PC-3 (cell line): Measurements from ENCODE around the gene FBXO48. TPM values are rescaled to one million over a fixed set of nuclear protein-coding genes. Genes with fewer than 3 reads are reported as not detected.

Experiments
- ATAC-seq: fragments of 200-7000 bp; cut with Tn5 transposase; 2 replicates; pipeline ENCODE4 v1.9.1; 2020; ENCODE audit warnings: mild to moderate bottlenecking, moderate library complexity
- BruUV-seq: library from RNA; stranded (reverse); fragments of 400-500 nt; replicated peaks from 2 replicates; lab custom pipeline; 2021; lab: Mats Ljungman, UMichigan
- CTCF ChIA-PET: fragments of 300-600 bp; sonication (Branson Sonifier 250); formaldehyde crosslinking; loops from one replicate; lab custom pipeline; 2022; ENCODE audit warnings: antibody characterized with exemption; lab: Charles Lee
- POLR2A ChIA-PET: fragments of 300-600 bp; sonication (Branson Sonifier 250); formaldehyde crosslinking; loops from one replicate; lab custom pipeline; 2022; ENCODE audit warnings: antibody characterized with exemption; ENCODE audit not compliant: unreplicated experiment; lab: Charles Lee
- DNase-seq: peaks from one replicate; pipeline ENCODE4 v3.0.0-alpha.2; 2015
- H2AFZ ChIP-seq: fragments of 300-600 bp; sonication (generic); 2 replicates; pipeline ENCODE4 v1.6.0; 2016; ENCODE audit warnings: antibody characterized with exemption, low read length
- H3F3A ChIP-seq: fragments of 300-600 bp; sonication (generic); one replicate; pipeline ENCODE4 v1.6.0; 2017; ENCODE audit warnings: antibody characterized with exemption, low read length, control low read depth, mild to moderate bottlenecking; ENCODE audit not compliant: unreplicated experiment
- H3K27ac ChIP-seq: fragments of 300-600 bp; sonication (generic); 2 replicates; pipeline ENCODE4 v1.5.1; 2016; ENCODE audit warnings: mild to moderate bottlenecking, low read length
- H3K27me3 ChIP-seq: fragments of 300-600 bp; sonication (generic); 2 replicates; pipeline ENCODE4 v1.6.1; 2016; ENCODE audit warnings: low read length, mixed read lengths
- H3K36me3 ChIP-seq: fragments of 300-600 bp; sonication (generic); 2 replicates; pipeline ENCODE4 v1.6.1; 2016; ENCODE audit warnings: low read depth, mixed run types, low read length, mixed read lengths
- H3K4me1 ChIP-seq: fragments of 300-600 bp; sonication (generic); 2 replicates; pipeline ENCODE4 v1.5.1; 2016; ENCODE audit warnings: low read length; ENCODE audit not compliant: insufficient read depth
- H3K4me2 ChIP-seq: fragments of 300-600 bp; sonication (generic); 2 replicates; pipeline ENCODE4 v1.6.0; 2016; ENCODE audit warnings: low read length
- H3K4me3 ChIP-seq: fragments of 300-600 bp; sonication (generic); 2 replicates; pipeline ENCODE4 v1.5.1; 2016; ENCODE audit warnings: mild to moderate bottlenecking, low read length, mixed read lengths
- H3K79me2 ChIP-seq: fragments of 300-600 bp; sonication (generic); 2 replicates; pipeline ENCODE4 v1.6.1; 2017; ENCODE audit warnings: low read length, mixed read lengths
- H3K9ac ChIP-seq: fragments of 300-600 bp; sonication (generic); 2 replicates; pipeline ENCODE4 v1.6.0; 2016; ENCODE audit warnings: mild to moderate bottlenecking, low read length
- H3K9me2 ChIP-seq: fragments of 300-600 bp; sonication (generic); replicated peaks from 2 replicates; pipeline ENCODE4 v1.6.1; 2016; ENCODE audit warnings: mixed run types, low read length, mixed read lengths
- H3K9me3 ChIP-seq: fragments of 300-600 bp; sonication (generic); 2 replicates; pipeline ENCODE4 v1.6.1; 2016; ENCODE audit warnings: low read length, mixed read lengths
- H4K20me1 ChIP-seq: fragments of 300-600 bp; sonication (generic); 2 replicates; pipeline ENCODE4 v1.6.1; 2016; ENCODE audit warnings: low read length, mixed read lengths
- EZH2 ChIP-seq: fragments of 300-600 bp; sonication (generic); IDR thresholded peaks from one replicate; pipeline ENCODE4 v1.6.1; 2017; ENCODE audit warnings: antibody characterized with exemption, mild to moderate bottlenecking, low read length; ENCODE audit not compliant: unreplicated experiment
- EZH2phosphoT487 ChIP-seq: fragments of 300-600 bp; sonication (generic); IDR thresholded peaks from 2 replicates; pipeline ENCODE4 v1.6.1; 2018; ENCODE audit warnings: mild to moderate bottlenecking, antibody characterized with exemption, low read length, borderline replicate concordance
- intact Hi-C: fragments of 100-400 bp; cut with micrococcal nuclease; formaldehyde crosslinking; loops from 2 replicates; pipeline ENCODE4 v1.9.0; 2023
- total RNA-seq: library from RNA; depleted of rRNA; stranded (reverse); fragments of >200 nt; gene quantifications from 2 replicates; pipeline ENCODE4 v1.2.3, GENCODE V29; 2014
- TF ChIP-seq, protein P1 (sequence below): fragments of 300-600 bp; sonication (generic); conservative IDR thresholded peaks from 2 replicates; pipeline ENCODE4 v1.5.1; 2017; ENCODE audit warnings: antibody characterized with exemption, low read depth, mild to moderate bottlenecking, low read length

The FBXO48 gene
- total RNA-seq, 1 experiment from 2014 or later: 0.91 TPM

GRCh38 chr2:68468801-68469200 lies 1.7 kb upstream of the FBXO48 start:
- intact Hi-C loops: loop anchor here (5.0 kb wide), 2 partner anchors 438 to 458 kb away; no protein-coding TSS in a partner anchor
- BruUV-seq: no TSS peak

GRCh38 chr2:68466778-68467076 lies 367 bp downstream of the FBXO48 start:
- Histone ChIP-seq H3K79me2 (peaks cover 8% of the 10 kb centered on the region; the same call in 1 of the 2 replicates), H3K4me3 (peak overlapping the region; percentile 86), H3F3A (no peaks in the 10 kb centered on the region), H3K9me3 (no peaks in the 10 kb centered on the region), H3K4me1 (peaks cover 35% of the 10 kb centered on the region), H3K9me2 (no peaks in the 10 kb centered on the region), H3K27ac (peak overlapping the region; percentile 49), H3K36me3 (no peaks in the 10 kb centered on the region), H4K20me1 (no peaks in the 10 kb centered on the region), H3K9ac (peak overlapping the region; percentile 78), H3K4me2 (peak overlapping the region; percentile 83), H2AFZ (peak overlapping the region; percentile 95), H3K27me3 (no peaks in the 10 kb centered on the region)
- no peak for DNase-seq
- intact Hi-C loops: loop anchor here (2.0 to 5.0 kb wide), 4 partner anchors 20 to 461 kb away; no protein-coding TSS in a partner anchor
- TF ChIP-seq, protein P1, sequence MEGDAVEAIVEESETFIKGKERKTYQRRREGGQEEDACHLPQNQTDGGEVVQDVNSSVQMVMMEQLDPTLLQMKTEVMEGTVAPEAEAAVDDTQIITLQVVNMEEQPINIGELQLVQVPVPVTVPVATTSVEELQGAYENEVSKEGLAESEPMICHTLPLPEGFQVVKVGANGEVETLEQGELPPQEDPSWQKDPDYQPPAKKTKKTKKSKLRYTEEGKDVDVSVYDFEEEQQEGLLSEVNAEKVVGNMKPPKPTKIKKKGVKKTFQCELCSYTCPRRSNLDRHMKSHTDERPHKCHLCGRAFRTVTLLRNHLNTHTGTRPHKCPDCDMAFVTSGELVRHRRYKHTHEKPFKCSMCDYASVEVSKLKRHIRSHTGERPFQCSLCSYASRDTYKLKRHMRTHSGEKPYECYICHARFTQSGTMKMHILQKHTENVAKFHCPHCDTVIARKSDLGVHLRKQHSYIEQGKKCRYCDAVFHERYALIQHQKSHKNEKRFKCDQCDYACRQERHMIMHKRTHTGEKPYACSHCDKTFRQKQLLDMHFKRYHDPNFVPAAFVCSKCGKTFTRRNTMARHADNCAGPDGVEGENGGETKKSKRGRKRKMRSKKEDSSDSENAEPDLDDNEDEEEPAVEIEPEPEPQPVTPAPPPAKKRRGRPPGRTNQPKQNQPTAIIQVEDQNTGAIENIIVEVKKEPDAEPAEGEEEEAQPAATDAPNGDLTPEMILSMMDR: no peak
- TF ChIP-seq EZH2phosphoT487 (no peak), EZH2 (no peak)
- ATAC-seq: peak; percentile 29
- POLR2A ChIA-PET: interaction anchor here (0.6 kb wide), 1 partner anchor 410 kb away, joined by 6 read pairs; no protein-coding TSS in a partner anchor
- CTCF ChIA-PET: interaction anchor here (0.6 to 1.9 kb wide), 5 partner anchors 22 to 243 kb away, joined by 4 to 9 read pairs (median 5); no protein-coding TSS in a partner anchor
- TSS peak; percentile 89 for BruUV-seq

More at GRCh38 chr2:68468801-68469200, 1.7 kb upstream of the FBXO48 start:
- Histone ChIP-seq H3K36me3 (no peaks in the 10 kb centered on the region), H3F3A (no peaks in the 10 kb centered on the region), H3K27me3 (no peaks in the 10 kb centered on the region), H3K4me1 (peaks cover 31% of the 10 kb centered on the region), H2AFZ (no peak overlapping the region), H4K20me1 (no peaks in the 10 kb centered on the region), H3K27ac (no peak overlapping the region), H3K9me3 (no peaks in the 10 kb centered on the region), H3K4me3 (no peak overlapping the region; the same call in 1 of the 2 replicates), H3K9me2 (no peaks in the 10 kb centered on the region), H3K9ac (no peak overlapping the region), H3K4me2 (peak overlapping the region; percentile 95), H3K79me2 (peaks cover 8% of the 10 kb centered on the region; the same call in 1 of the 2 replicates)
- POLR2A ChIA-PET: no interaction called here
- TF ChIP-seq EZH2phosphoT487 (no peak), EZH2 (no peak)
- TF ChIP-seq, protein P1: no peak
- ATAC-seq (no peak), DNase-seq (no peak)
- CTCF ChIA-PET: interaction anchor here (1.5 kb wide), 1 partner anchor 127 kb away, joined by 6 read pairs; no protein-coding TSS in a partner anchor

GRCh38 chr2:68466361-68466777 lies 725 bp downstream of the FBXO48 start:
- Histone ChIP-seq H3F3A (no peaks in the 10 kb centered on the region), H3K36me3 (no peaks in the 10 kb centered on the region), H3K4me3 (peak overlapping the region; percentile 86), H3K4me1 (peaks cover 35% of the 10 kb centered on the region), H3K9ac (peak overlapping the region; percentile 78), H3K9me3 (no peaks in the 10 kb centered on the region), H3K79me2 (peaks cover 8% of the 10 kb centered on the region; the same call in 1 of the 2 replicates), H3K27ac (peak overlapping the region; percentile 49), H3K4me2 (peak overlapping the region; percentile 83), H2AFZ (peak overlapping the region; percentile 95), H4K20me1 (no peaks in the 10 kb centered on the region), H3K9me2 (no peaks in the 10 kb centered on the region), H3K27me3 (no peaks in the 10 kb centered on the region)
- intact Hi-C loops: loop anchor here (2.0 to 5.0 kb wide), 4 partner anchors 20 to 461 kb away; no protein-coding TSS in a partner anchor
- ChIA-PET CTCF (interaction anchor here (0.5 to 1.9 kb wide), 9 partner anchors 21 to 477 kb away, joined by 3 to 9 read pairs (median 5); no protein-coding TSS in a partner anchor), POLR2A (interaction anchor here (0.6 kb wide), 2 partner anchors 410 to 522 kb away, joined by 3 to 6 read pairs; no protein-coding TSS in a partner anchor)
- no TSS peak for BruUV-seq
- TF ChIP-seq EZH2: no peak
- TF ChIP-seq, protein P1: peak; percentile 46
- TF ChIP-seq EZH2phosphoT487: no peak
- peak; percentile 75 for DNase-seq
- ATAC-seq: peak; percentile 23
